Subcutaneous adipose tissue (tissue), 4 donors: ENCODE measurements around the gene CWC27. TPM values are rescaled to one million over a fixed set of nuclear protein-coding genes. Genes with fewer than 3 reads are reported as not detected.

Source experiments
- CTCF ChIP-seq: fragments of 450-650 bp; IDR thresholded peaks from one replicate; pipeline ENCODE4 v1.5.1; 2016; ENCODE audit warnings: low read depth, mild to moderate bottlenecking, control low read depth, antibody characterized with exemption, moderate library complexity
- total RNA-seq, 4 donors: library from RNA; depleted of rRNA; stranded (reverse); fragments of >200 nt; gene quantifications; one replicate each; pipeline ENCODE4 v1.1.0, GENCODE V29; 2016

CWC27 gene
- total RNA-seq, 4 donors from 2014 or later, result 9.0 to 17.8 (median 15.2) TPM

GRCh38 chr5:64827703-64828102, 59.0 kb downstream of the CWC27 start:
- TF ChIP-seq CTCF, result no peak

GRCh38 chr5:64831996-64832395, 63.3 kb downstream of the CWC27 start:
- TF ChIP-seq CTCF, result no peak

- no peak for TF ChIP-seq CTCF
These were observed 65.3 kb downstream of the CWC27 start for GRCh38 chr5:64834037-64834436.

GRCh38 chr5:64834611-64835010, 65.9 kb downstream of the CWC27 start:
- TF ChIP-seq CTCF, result no peak

GRCh38 chr5:64835266-64835665, 66.5 kb downstream of the CWC27 start:
- TF ChIP-seq CTCF, result no peak

GRCh38 chr5:64836190-64836755, 67.5 kb downstream of the CWC27 start:
- no peak for TF ChIP-seq CTCF

GRCh38 chr5:64836786-64837185, 68.1 kb downstream of the CWC27 start:
- TF ChIP-seq CTCF, result no peak
